A549 (cell line): Measurements from ENCODE around the gene HRH1.

Experiments
- CBX8 ChIP-seq: fragments of 200-600 bp; sonication (generic); IDR thresholded peaks from 2 replicates; pipeline ENCODE4 v1.6.1; 2016
- HDAC2 ChIP-seq: fragments of 200-600 bp; sonication (generic); IDR thresholded peaks from 2 replicates; pipeline ENCODE4 v1.6.1; 2016
- HMGXB4 ChIP-seq: fragments of 250-450 bp; sonication (Bioruptor Pico); IDR thresholded peaks from 2 replicates; pipeline ENCODE4 v1.5.0; 2021; ENCODE audit warnings: mild to moderate bottlenecking, moderate library complexity, borderline replicate concordance
- MAX ChIP-seq: IDR thresholded peaks from 2 replicates; pipeline ENCODE4 v1.6.1; 2012
- NPAS2 ChIP-seq: fragments of 250-450 bp; sonication (Bioruptor Pico); IDR thresholded peaks from 2 replicates; pipeline ENCODE4 v1.8.0; 2022; ENCODE audit warnings: mild to moderate bottlenecking, moderate library complexity, borderline replicate concordance
- POLR2A ChIP-seq: IDR thresholded peaks from 2 replicates; pipeline ENCODE4 v1.6.1; 2012; ENCODE audit warnings: mild to moderate bottlenecking, low read length
- SMC3 ChIP-seq: fragments of >200 bp; sonication (Bioruptor Twin); formaldehyde crosslinking; IDR thresholded peaks from 3 replicates; pipeline ENCODE4 v1.6.1; 2018; ENCODE audit warnings: inconsistent platforms
- TP53 ChIP-seq: fragments of 250-450 bp; sonication (Bioruptor Pico); IDR thresholded peaks from 2 replicates; pipeline ENCODE4 v1.5.0; 2021; ENCODE audit warnings: mild to moderate bottlenecking, moderate library complexity
- TF ChIP-seq, protein P1 (sequence below): fragments of >200 bp; sonication (Bioruptor Twin); formaldehyde crosslinking; IDR thresholded peaks from 3 replicates; pipeline ENCODE4 v1.5.1; 2016

- TF ChIP-seq MAX (no peak), NPAS2 (CRISPR knock-in tag) (no peak), SMC3 (no peak), TP53 (CRISPR knock-in tag) (no peak), HMGXB4 (CRISPR knock-in tag) (no peak), POLR2A (no peak), HDAC2 (no peak), CBX8 (no peak)
- TF ChIP-seq, protein P1, sequence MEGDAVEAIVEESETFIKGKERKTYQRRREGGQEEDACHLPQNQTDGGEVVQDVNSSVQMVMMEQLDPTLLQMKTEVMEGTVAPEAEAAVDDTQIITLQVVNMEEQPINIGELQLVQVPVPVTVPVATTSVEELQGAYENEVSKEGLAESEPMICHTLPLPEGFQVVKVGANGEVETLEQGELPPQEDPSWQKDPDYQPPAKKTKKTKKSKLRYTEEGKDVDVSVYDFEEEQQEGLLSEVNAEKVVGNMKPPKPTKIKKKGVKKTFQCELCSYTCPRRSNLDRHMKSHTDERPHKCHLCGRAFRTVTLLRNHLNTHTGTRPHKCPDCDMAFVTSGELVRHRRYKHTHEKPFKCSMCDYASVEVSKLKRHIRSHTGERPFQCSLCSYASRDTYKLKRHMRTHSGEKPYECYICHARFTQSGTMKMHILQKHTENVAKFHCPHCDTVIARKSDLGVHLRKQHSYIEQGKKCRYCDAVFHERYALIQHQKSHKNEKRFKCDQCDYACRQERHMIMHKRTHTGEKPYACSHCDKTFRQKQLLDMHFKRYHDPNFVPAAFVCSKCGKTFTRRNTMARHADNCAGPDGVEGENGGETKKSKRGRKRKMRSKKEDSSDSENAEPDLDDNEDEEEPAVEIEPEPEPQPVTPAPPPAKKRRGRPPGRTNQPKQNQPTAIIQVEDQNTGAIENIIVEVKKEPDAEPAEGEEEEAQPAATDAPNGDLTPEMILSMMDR, result no peak
Measured at GRCh38 chr3:11136116-11136515, 18.2 kb upstream of the HRH1 start.
